ENCODE results near the gene CSH1. TPM values are rescaled to one million over a fixed set of nuclear protein-coding genes. Genes with fewer than 3 reads are reported as not detected.
"Not testable (repeated sequence)": the region's sequence is repeated elsewhere in the genome, so short reads cannot be mapped to it uniquely, and the experiment has no call there.

CSH1 gene
- total and polyA plus RNA-seq, 2 donors (not counting 3 experiments of a cell fraction or from before 2014, with no cell fraction given): not detected

DNA sequence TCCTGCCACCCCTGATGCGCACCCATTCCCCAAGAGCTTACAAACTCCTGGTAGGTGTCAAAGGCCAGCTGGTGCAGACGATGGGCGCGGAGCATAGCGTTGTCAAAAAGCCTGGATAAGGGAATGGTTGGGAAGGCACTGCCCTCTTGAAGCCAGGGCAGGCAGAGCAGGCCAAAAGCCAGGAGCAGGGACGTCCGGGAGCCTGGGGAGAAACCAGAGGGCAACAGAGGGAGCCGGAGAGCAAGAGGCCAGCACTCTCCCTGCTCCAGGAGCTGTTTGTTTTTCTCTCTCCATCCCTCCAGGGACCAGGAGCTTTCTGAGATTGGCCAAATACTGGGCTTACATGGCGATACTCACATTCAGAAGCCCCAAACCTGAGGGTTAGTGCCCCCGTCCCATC is 21.9 kb upstream of the CSH1 start:
- FAIRE-seq (no peak), DNase-seq (ENCODE audit: low read depth, low spot score) (no peak)
- ChIA-PET CTCF (interaction anchor here (0.8 to 7.3 kb wide), 16 partner anchors 12 to 217 kb away, joined by 3 to 183 read pairs (median 9); partner anchors contain the start of gene PRR29), POLR2A (no interaction called here)
- Histone ChIP-seq H3K9me3 (replicated peaks; ENCODE audit: control insufficient read depth, insufficient read depth, low read length) (no peaks in the 10 kb centered on the region), H3K9ac (replicated peaks; ENCODE audit: extremely low read depth, insufficient read depth, low read length) (no peak overlapping the region), H3K9me1 (replicated peaks; ENCODE audit: control insufficient read depth, extremely low read depth, insufficient read depth, low read length) (no peaks in the 10 kb centered on the region), H3K27ac (ENCODE audit: insufficient read depth, low read depth, low read length) (no peak overlapping the region), H3K4me1 (ENCODE audit: control insufficient read depth, extremely low read depth, insufficient read depth, low read length) (no peaks in the 10 kb centered on the region), H3K27me3 (ENCODE audit: control insufficient read depth in 2 of 2, insufficient read depth in 2 of 2, low read length in 2 of 2) (peaks cover 0 to 3% of the 10 kb centered on the region in 2 experiments), H3K79me2 (ENCODE audit: control insufficient read depth, insufficient read depth, low read length) (no peaks in the 10 kb centered on the region), H3K4me3 (replicated peaks in 1 of 3; ENCODE audit: insufficient read depth in 1 of 3, low read depth in 1 of 3, low read length in 3 of 3) (no peak overlapping the region), H3K36me3 (ENCODE audit: control insufficient read depth in 2 of 2, extremely low read depth in 1 of 2, insufficient read depth in 2 of 2, low read length in 2 of 2) (no peaks in the 10 kb centered on the region), H4K20me1 (replicated peaks; ENCODE audit: control insufficient read depth, extremely low read depth, insufficient read depth, low read length) (no peaks in the 10 kb centered on the region), H2AFZ (ENCODE audit: low read depth, low read length) (no peak overlapping the region), H3K4me2 (ENCODE audit: insufficient read depth, low read length) (no peak overlapping the region)
- intact Hi-C loops (cut with micrococcal nuclease) (no loop called here), dilution Hi-C loops (cut with MboI; ENCODE audit: extremely low pct_ligation_motif_present, low sequenced_read_pairs) (no loop called here)
- no peak for TF ChIP-seq EZH2 (IDR thresholded peaks at IDR 0.05; ENCODE audit: borderline replicate concordance, low read depth, low read length, severe bottlenecking)
- TF ChIP-seq FOS (IDR thresholded peaks at IDR 0.05; ENCODE audit: borderline replicate concordance, insufficient read depth, low read length): no peak
- no TSS peak for BruUV-seq (replicated peaks)

- intact Hi-C loops (cut with micrococcal nuclease): no loop called here
- Histone ChIP-seq H3K4me1 (ENCODE audit: control insufficient read depth, extremely low read depth, insufficient read depth, low read length) (no peaks in the 10 kb centered on the region), H3K79me2 (ENCODE audit: control insufficient read depth, insufficient read depth, low read length) (no peaks in the 10 kb centered on the region), H3K4me2 (ENCODE audit: insufficient read depth, low read length) (no peak overlapping the region), H3K9me3 (replicated peaks; ENCODE audit: control insufficient read depth, insufficient read depth, low read length) (no peaks in the 10 kb centered on the region), H3K9me1 (replicated peaks; ENCODE audit: control insufficient read depth, extremely low read depth, insufficient read depth, low read length) (no peaks in the 10 kb centered on the region), H3K27ac (ENCODE audit: insufficient read depth, low read depth, low read length) (no peak overlapping the region), H3K27me3 (ENCODE audit: control insufficient read depth in 2 of 2, insufficient read depth in 2 of 2, low read length in 2 of 2) (peaks cover 0 to 3% of the 10 kb centered on the region in 2 experiments), H3K9ac (replicated peaks; ENCODE audit: extremely low read depth, insufficient read depth, low read length) (no peak overlapping the region), H2AFZ (ENCODE audit: low read depth, low read length) (no peak overlapping the region), H4K20me1 (replicated peaks; ENCODE audit: control insufficient read depth, extremely low read depth, insufficient read depth, low read length) (no peaks in the 10 kb centered on the region), H3K4me3 (replicated peaks in 1 of 3; ENCODE audit: insufficient read depth in 1 of 3, low read depth in 1 of 3, low read length in 3 of 3) (no peak overlapping the region), H3K36me3 (ENCODE audit: control insufficient read depth in 2 of 2, extremely low read depth in 1 of 2, insufficient read depth in 2 of 2, low read length in 2 of 2) (no peaks in the 10 kb centered on the region)
- DNase-seq (ENCODE audit: low read depth, low spot score) (no peak), FAIRE-seq (no peak)
- dilution Hi-C loops (cut with MboI; ENCODE audit: extremely low pct_ligation_motif_present, low sequenced_read_pairs): no loop called here
- CTCF ChIA-PET: interaction anchor here (1.0 to 7.3 kb wide), 10 partner anchors 11 to 215 kb away, joined by 3 to 183 read pairs (median 18); partner anchors contain the start of gene PRR29
- POLR2A ChIA-PET: no interaction called here
- BruUV-seq (replicated peaks): no TSS peak
- TF ChIP-seq MAX (IDR thresholded peaks at IDR 0.05; ENCODE audit: insufficient read depth, insufficient read length): no peak
- TF ChIP-seq EZH2 (IDR thresholded peaks at IDR 0.05; ENCODE audit: borderline replicate concordance, low read depth, low read length, severe bottlenecking): no peak
- no peak for TF ChIP-seq JUN (IDR thresholded peaks at IDR 0.05; ENCODE audit: borderline replicate concordance, insufficient read depth, insufficient read length, low read depth)
Observed at GRCh38 chr17:63917646-63918045, 21.3 kb upstream of the CSH1 start.

DNA sequence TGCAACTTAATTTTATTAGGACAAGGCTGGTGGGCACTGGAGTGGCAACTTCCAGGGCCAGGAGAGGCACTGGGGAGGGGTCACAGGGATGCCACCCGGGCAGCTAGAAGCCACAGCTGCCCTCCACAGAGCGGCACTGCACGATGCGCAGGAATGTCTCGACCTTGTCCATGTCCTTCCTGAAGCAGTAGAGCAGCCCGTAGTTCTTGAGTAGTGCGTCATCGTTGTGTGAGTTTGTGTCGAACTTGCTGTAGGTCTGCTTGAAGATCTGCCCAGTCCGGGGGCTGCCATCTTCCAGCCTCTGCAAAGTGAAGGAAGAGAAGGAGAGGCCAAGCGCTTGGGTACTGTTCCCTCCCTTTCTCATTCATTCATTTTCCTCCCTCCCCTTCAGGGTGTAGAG is 20.8 kb upstream of the CSH1 start:
- H3K36me3 ChIP-seq (ENCODE audit: control insufficient read depth in 2 of 2, extremely low read depth in 1 of 2, insufficient read depth in 2 of 2, low read length in 2 of 2); DNase-seq (ENCODE audit: low read depth, low spot score); H3K27ac ChIP-seq (ENCODE audit: insufficient read depth, low read depth, low read length); H4K20me1 ChIP-seq (replicated peaks; ENCODE audit: control insufficient read depth, extremely low read depth, insufficient read depth, low read length); FAIRE-seq; BruUV-seq (replicated peaks); H3K27me3 ChIP-seq (ENCODE audit: control insufficient read depth in 2 of 2, insufficient read depth in 2 of 2, low read length in 2 of 2); H3K9ac ChIP-seq (replicated peaks; ENCODE audit: extremely low read depth, insufficient read depth, low read length); dilution Hi-C loops (cut with MboI; ENCODE audit: extremely low pct_ligation_motif_present, low sequenced_read_pairs); intact Hi-C loops (cut with micrococcal nuclease); H2AFZ ChIP-seq (ENCODE audit: low read depth, low read length); H3K4me2 ChIP-seq (ENCODE audit: insufficient read depth, low read length); H3K9me3 ChIP-seq (replicated peaks; ENCODE audit: control insufficient read depth, insufficient read depth, low read length); POLR2A ChIA-PET; H3K79me2 ChIP-seq (ENCODE audit: control insufficient read depth, insufficient read depth, low read length); H3K4me1 ChIP-seq (ENCODE audit: control insufficient read depth, extremely low read depth, insufficient read depth, low read length); H3K4me3 ChIP-seq (replicated peaks in 1 of 3; ENCODE audit: insufficient read depth in 1 of 3, low read depth in 1 of 3, low read length in 3 of 3); H3K9me1 ChIP-seq (replicated peaks; ENCODE audit: control insufficient read depth, extremely low read depth, insufficient read depth, low read length): not testable (repeated sequence)
- CTCF ChIA-PET: interaction anchor here (1.0 to 7.3 kb wide), 5 partner anchors 11 to 215 kb away, joined by 3 to 183 read pairs (median 107); no protein-coding TSS in a partner anchor
